DMS79 (cell line): ENCODE results near the gene ADK.
"Not testable (repeated sequence)": the region's sequence is repeated elsewhere in the genome, so short reads cannot be mapped to it uniquely, and the experiment has no call there.

Experiments used
- DNase-seq: peaks from one replicate; lab custom pipeline; 2025; lab: John Stamatoyannopoulos, UW

Gene ADK

DNA sequence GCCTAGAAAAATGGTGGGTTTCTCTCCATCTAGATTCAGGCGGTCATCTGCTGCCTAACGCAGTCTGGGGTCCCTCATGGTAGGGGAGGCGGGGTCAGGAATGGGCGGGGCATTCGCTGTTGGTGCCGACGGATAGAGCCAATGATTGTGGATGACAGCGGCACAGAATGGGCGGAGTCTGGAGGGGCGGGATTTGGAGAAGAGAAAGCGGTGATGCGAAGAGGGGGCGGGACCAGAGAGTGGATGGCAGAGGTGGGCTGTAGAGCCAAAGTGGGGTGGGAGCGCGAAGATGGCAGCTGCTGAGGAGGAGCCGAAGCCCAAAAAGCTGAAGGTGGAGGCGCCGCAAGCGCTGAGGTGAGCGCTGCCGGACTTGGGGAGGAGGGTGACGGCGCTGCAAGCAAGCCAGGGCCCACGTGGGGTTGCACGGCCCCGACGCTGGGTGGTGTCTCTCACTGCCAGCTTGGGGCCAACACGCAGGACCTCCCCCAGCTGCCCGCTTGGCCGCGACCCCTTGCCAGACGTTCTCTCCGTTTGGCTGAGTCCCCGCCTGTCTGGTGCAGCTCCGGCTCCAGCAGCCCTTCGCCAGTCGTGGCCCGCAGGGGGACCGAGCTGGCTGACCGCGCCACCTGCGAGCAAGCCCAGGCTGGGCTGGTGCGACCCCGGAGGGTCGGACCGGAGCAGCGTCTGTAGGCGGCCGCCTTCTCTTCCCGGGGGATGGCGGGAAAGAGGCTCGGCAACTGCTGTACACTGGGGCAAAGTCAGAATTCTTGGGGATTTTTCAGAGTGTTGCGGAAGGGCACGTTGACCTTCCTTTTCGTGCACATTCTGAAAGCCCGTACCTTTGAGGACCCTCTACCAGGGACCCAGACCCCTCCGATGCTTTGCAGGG lies at the start of gene ADK:
ADK (plus strand) TSS at position 232 of the 889 bp plus-strand sequence; CDS start at position 290, 58 bp downstream.
- DNase-seq, result peak; percentile 87

DNA sequence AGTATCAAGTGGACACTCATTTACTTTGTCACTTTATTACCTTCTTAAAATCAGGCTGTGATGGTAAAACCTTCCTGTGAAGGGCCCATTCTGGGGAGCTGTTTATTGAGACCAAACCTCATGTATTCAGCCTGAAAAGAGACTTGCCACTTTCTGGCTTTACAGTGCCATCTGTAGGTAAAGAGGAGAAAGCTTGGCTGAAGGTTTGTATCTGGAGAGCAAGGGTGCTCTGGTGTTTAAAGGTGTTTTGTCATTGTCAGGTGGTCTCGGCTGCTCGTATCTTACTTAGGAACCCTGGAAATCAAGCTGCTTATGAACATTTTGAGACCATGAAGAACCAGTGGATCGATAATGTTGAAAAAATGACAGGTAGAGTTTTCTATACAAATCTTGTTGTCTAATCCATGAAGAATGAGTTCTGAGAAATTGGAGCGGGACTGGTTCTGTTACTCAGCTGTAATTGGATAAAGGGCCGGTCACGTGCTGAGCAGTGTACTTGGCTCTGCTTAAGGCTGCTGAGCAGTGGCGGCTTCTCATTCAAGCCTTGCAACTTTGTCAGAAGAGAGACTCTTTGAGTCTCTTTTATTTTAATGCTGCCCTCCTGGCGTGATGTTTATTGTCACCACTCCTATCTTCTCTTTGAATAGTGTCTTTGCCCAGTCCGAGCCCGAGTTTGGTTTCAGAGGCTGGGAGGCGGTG lies 47.3 kb upstream of the ADK start:
- DNase-seq, result no peak

DNA sequence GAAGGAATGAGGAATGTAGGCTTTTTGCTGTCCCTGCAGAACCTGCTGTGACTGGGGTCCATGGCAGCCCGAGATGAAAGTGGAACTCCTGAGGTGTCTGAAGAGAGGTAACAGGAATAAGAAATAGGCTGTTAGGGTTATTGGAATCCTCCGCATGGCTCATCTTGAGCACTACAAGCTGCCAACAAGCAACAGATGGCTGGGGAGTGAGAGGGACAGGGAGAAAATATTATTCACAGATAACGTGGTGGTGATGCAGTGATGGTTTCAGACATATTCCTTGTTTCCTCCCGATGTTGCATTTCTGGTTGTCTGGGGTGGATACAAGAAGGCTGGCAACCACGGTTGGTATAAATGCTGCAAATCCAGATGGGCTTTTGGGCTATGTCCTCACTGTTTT lies 46.5 kb upstream of the ADK start:
- no peak for DNase-seq

DNA sequence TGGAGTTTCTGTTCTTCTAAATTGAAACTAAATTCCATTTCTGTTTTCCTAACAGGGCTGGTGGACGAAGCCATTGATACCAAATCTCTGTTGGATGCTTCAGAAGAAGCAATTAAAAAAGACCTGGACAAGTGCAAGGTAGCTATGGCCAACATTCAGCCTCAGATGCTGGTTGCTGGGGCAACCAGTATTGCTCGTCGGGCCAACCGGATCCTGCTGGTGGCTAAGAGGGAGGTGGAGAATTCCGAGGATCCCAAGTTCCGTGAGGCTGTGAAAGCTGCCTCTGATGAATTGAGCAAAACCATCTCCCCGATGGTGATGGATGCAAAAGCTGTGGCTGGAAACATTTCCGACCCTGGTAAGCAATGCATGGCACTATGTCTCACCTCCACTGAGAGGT lies 46.0 kb upstream of the ADK start:
- no peak for DNase-seq

DNA sequence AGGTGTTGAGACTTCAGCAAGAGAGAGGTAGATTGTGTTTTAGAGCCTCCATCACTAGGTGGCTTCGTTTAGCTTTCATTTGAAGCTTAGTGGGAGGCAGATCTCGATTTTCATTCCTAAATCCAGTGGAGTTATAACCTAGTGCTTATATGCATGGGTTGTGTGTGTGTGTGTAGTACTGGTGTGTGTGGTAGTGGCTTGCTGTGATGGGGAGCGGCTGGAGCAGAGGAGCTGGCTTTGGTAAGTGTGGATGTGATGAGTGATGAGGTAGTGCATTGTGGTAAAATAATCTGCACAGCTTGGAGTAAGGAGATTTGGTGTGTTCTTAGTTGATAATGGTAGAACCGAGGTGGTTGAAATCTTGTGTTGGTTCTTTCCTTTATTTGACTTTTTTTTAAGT lies 43.6 kb upstream of the ADK start:
- no peak for DNase-seq

DNA sequence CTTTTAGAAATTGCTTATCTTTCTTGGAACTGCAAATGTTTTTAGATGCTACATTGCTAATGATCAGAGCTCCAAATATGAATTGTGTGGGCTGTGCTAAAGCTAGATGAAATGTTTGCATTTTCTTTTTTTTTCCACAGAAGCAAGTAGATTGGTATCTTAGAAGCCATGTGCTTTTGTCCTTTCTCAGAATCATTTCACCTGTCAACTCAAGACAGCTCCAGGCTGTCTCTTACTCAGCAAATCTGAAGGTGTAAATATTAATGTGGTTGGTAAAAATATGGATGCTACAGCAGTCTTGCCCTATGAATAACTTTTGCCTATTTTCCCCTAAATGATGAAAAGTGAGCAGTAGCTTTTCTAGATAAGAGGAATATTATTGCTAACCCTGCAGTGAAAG lies 41.6 kb upstream of the ADK start:
- DNase-seq, result no peak

DNA sequence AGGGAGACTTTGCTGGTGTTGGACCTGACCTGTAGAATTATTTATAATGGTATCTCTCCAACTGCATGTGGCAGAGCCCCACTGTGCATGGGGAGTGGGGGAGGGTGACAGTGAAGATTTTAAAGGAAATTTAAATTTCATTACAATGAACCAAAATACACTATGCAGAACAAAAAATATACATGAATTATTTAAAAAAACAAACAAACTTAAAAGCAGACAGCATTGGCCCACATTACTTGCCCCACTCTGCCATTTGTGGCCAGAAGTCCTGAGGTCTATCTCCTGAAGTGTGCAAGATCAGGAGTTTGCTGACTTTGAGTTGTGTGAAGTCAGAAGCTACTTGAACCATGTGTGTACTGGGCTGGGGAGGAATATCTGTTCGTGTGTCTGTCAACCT lies 40.9 kb upstream of the ADK start:
- no peak for DNase-seq

DNA sequence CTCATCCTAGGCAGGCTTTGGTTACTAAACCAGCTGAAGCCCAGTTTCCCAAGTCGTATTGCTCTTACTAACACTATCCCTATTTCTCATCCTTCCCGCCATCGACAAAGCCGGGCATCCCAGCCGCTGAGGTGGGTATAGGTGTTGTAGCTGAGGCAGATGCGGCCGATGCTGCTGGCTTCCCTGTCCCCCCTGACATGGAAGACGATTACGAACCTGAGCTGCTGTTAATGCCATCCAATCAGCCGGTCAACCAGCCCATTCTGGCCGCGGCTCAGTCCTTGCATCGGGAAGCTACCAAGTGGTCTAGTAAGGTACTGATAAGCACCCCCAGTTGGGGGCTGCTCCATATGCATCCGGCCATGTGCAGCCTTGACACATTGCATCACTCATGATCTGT lies 39.2 kb upstream of the ADK start:
- DNase-seq, result no peak

DNA sequence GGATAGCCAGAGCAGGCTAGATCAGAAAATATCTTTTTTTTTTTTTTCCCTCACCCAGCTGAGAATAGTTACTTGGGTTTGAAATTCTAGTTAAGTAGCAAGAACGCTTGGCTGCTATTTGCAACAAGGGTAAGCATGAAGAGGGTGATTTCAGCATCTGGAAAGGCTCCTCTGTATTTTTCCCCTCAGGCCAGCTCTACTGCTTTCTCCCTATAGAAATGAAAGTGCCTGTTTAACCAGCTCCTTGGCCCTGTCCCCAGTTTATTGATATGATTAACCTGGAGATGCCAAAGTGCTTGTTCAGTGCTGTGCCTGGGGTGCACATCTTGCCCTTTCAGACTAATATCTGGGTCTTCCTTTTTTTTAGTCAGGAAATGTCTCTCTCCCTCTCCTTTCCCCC lies 37.5 kb upstream of the ADK start:
- DNase-seq, result peak; percentile 50

DNA sequence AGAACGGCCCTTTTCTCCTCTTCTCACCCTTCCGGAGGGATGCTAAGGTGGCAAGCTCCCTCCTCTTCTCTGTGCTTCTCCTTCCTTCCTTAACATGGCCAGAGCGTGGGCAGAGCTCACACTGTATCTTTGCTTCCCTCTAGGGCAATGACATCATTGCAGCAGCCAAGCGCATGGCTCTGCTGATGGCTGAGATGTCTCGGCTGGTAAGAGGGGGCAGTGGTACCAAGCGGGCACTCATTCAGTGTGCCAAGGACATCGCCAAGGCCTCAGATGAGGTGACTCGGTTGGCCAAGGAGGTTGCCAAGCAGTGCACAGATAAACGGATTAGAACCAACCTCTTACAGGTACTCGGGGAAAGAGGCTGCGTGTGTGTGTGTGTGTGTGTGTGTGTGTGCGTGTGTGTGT lies 37.0 kb upstream of the ADK start:
- peak; percentile 44 for DNase-seq

DNA sequence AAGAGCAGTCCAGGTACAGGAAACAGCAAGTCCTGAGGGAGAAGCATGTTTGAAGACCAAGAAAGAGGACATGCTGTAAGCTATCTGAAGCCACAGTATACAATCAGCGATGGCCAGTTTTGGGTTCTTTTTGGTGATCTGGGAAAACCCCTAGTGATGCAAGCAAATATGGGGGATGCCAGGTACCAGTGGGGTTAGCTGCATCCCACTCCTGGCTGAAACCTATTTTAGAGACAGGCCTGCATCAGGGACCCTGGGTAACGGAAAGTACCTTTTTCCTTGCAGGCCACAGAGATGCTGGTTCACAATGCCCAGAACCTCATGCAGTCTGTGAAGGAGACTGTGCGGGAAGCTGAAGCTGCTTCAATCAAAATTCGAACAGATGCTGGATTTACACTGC lies 33.3 kb upstream of the ADK start:
- DNase-seq, result no peak

DNA sequence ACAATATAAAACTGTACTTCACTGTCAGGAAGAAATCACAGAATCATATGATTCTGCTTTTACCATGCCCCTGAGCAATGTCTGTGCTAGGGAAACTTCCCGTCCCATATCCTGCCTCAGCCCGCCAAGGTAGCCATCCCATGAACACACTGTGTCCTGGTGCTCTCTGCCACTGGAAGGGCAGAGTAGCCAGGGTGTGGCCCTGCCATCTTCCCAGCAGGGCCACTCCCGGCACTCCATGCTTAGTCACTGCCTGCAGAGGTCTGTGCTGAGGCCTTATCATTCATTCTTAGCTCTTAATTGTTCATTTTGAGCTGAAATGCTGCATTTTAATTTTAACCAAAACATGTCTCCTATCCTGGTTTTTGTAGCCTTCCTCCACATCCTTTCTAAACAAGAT lies 32.2 kb upstream of the ADK start:
- DNase-seq, result no peak

DNA sequence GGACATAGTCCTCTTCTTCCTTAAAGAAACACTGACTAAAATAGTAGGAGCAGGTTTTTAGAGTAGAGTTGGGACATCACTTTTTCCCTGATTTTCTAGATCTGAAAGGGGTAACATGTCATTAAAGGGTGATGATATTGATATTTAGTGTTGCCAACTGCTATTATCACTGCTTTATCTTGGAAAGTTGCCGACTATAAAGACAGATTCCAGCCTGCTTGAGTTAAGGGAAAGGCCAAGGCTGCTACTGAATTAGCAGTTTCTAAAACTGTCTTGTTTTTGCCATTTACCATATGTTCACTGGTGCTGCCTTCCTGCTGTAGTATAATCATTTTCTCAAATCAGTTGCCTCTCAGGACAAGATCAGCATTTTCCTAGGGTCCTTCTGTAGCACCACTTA lies 30.1 kb upstream of the ADK start:
- DNase-seq, result no peak

DNA sequence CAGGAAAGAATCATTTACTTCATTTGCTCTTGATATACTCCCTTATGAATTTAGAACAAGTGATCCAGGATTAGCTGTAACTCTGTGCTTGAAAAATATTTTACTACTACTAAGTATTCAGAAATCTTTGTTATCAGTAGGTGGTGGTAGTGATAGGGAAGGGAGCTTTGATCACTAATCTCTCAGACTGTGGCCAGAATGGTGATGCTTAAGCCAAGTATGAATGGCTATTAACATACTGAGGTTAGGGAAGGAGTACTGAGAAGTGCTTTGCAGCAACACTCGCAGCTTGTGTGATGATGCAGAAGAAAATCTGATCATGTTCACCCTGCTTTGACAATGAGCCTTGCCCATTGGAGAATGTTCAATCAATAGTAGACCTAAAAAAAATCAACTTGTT lies 29.7 kb upstream of the ADK start:
- DNase-seq, result no peak

DNA sequence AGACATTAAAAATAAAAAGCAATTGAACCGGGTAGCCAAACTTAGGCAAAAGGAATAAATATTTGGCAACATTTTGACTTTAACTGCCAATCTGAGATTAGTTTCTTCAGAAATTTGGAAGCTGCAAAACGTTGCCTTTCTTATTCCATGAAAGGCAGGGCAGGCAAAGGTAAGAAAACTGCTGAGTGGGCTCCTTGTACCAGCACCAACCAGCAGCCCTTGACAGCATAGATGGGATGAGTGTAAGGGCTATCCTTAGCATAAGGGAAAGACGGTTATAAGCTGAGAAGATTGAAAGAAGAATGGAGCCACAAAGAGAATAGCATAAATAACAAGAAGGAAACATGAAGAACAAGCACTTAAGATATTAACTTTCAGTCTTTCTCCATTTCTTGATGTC lies 29.0 kb upstream of the ADK start:
- no peak for DNase-seq

DNA sequence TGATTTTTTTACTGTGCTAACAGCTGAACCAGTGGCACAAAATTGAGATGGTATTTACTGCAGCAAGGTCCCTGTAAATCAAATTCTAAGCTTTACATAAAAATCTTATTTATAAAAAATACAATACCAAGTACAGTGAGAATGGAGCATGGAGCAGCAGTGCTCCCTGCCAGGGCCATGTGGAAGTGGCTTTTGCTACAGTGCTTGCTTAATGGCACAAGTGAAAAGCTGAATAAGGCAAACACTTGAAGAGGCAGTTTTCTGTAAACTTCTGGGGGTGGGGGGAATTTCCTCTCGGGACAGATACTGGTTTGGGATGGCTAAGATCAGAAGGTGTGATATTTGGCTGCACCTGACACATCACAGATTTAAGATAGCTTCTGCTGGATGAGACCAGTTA lies 27.9 kb upstream of the ADK start:
- no peak for DNase-seq

DNA sequence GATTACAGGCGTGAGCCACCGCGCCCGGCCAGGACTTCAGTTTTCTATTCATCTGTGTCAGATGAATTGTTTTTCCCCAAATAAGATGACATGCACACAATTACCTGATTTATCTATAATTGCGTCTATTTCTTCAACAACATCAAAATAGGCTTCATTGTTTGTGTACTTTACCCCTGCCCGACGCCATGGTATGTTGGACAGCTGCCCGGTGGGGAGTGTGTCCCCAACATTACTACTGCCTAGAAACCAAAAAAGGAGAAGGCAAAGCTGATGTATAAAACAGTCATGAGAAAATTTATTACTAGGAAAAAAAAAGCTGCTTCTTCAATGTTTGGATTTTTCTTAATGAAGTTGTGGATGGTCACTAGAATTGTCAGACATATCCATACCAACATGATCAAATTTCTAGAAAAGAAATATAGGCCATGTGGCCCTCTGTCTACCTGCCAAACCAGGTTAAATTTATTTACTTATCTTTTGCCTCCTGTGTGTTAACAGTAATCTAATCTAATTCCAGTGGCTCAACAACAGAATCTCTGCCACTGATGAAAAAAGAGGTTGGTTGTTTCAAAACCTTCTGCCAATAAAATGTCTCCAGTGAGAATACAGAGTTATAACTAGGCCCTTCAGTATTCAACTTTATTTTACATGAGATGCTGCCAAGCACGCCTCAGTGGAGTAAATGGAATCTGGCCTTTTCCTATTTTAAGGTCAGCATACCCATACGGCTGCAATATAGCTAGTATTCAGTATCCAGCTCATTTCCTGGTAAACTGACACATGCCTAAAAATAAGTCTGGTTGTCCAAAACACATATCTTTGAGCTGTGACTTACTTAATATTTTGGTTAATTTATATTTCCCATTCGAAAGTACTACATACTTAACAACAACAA lies 16.8 kb upstream of the ADK start:
- DNase-seq, result no peak

DNA sequence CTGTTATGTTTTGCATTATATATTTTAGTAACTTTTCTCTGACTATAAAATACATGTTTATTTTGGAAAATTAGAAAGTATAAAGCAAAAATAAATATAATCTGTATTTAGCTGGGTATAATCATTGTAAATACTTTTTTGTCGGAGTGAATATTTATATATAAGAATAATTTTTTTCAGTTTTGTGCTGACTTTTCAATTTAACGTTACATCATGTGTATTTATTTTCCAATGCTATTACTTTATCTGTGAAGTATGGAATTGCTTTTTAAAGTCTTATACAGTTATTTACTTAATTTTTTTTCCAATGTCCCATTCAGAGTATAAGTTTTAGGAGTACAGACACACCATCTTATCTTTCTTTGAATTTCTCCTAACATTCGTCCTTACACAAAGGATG lies 15.6 kb upstream of the ADK start:
- no peak for DNase-seq

DNA sequence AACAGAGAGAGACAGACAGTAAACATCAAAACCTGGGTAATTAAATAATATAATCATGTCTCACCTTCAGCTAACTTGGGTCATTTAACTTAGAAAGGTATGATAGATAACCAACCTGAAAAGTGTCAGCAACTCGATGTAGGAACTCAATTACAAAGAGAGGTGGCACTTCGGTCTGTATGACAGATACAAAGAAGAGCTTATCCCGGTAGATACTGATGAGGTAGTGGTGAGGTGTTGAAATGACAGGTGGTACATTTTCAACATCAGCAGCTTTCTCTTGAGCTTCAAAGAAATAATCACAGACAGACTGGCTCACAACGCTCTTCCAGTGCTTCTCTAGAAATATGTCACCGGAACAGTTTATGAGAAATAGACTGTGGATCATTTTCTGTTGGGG lies 13.0 kb upstream of the ADK start:
- no peak for DNase-seq

DNA sequence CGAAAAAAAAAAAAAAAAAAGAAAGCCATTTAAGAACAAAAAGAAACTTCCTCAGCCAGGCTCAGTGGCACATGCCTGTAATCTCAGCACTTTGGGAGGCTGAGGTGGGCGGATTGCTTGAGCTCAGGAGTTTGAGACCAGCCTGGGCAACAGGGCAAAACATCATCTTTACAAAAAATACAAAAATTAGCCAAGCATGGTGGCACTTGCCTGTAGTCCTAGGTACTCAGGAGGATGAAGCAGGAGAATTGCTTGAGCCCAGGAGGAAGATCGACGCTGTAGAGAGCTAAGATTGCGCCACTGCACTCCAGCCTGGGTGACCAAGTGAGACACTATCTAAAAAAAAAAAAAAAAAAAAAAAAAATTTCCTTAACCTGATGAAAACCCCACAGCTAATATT lies 12.4 kb upstream of the ADK start:
- not testable (repeated sequence) for DNase-seq

DNA sequence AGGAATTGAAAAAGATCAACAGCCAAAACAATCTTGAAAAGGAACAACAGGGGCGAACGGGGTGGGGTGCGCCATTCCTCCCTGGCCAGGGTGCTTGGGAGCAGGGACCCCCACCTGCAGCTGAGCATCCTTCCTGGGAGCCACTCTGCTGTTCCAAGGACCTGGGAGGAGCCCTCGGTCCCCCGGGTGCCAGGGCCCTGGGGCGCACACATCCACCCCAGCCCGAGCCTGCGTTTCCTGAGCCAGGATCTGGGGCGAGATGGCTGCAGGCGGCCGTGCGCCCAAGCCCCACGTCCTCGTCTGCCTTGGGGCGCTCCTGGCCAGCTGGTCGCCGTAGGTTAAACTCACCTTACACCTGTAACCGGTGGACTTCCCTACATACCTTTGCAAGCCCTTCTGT lies 11.0 kb upstream of the ADK start:
- no peak for DNase-seq

DNA sequence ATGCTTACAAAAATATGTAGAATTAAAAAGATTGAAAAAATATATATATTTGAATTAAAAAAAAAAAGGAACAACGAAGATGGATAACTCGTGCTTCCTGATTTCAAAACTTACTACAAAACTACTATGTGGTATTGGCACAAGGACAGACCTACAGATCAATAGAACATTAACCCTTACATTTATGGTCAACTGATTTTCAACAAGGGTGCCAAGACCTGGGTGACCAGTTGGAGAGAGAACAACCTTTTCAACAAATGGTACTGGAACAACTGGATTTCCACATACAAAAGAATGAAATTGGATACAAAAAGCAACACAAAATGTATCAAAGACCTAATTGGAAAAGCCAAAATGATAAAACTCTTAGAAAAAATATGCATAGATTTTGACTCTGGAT lies 10.5 kb upstream of the ADK start:
- no peak for DNase-seq

DNA sequence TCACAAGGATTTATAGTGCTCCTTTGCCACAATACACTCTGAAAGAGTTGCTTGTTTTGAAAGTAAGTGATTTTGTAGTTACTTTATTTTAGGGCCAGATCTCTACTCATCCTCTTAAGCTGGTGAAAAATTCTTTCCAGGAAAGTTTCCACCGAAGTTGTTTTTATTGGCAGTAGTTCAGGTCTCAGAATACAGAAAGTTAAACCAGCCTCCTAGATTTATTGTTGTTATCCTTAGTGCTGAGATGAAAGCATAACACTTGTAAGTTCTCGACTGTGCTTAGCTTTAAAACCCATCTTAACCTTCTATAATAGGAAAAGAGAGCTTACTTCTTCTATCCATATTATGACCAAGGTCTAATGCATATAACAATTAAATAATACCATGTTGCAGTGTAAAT lies 5.9 kb upstream of the ADK start:
- DNase-seq, result no peak
